GM12892 (cell line): ENCODE measurements around the gene PHLPP1.

Experiments used
- POLR2A ChIP-seq: IDR thresholded peaks from 2 replicates; pipeline ENCODE4 v1.6.1; 2011; ENCODE audit warnings: low read depth, low read length, control low read depth
- POLR2AphosphoS5 ChIP-seq: IDR thresholded peaks from 2 replicates; pipeline ENCODE4 v1.6.1; 2011; ENCODE audit warnings: low read depth, low read length, control low read depth

DNA sequence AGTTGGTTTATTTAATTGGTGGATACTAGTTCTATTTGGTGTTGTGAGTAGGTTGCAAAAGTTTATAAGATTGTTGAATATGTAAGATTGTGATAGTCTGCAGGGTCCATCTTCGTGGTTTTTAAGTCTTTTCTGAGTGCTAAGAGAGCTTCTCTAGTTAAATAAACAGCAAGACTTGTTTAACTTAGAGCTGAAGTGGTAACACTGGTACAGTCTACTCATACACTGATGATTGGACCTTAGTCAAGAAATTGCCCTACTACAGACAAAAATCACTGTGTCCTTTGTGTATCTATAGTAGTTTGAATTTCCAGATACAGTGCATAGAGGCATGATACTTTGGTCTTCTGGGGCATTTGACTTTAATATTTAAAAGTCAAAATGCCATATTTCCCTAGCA, 94.6 kb downstream of the PHLPP1 start:
- TF ChIP-seq POLR2A, result no peak
- TF ChIP-seq POLR2AphosphoS5, result no peak
